Endodermal cell (in vitro differentiated cells): ENCODE data around the gene IHH. TPM values are rescaled to one million over a fixed set of nuclear protein-coding genes. Genes with fewer than 3 reads are reported as not detected.

Experiments used
- DNase-seq: peaks from one replicate; pipeline ENCODE4 v3.0.0-alpha.2; 2017
- H3K27ac ChIP-seq: 2 replicates; pipeline ENCODE4 v1.5.1; 2013; ENCODE audit warnings: mild to moderate bottlenecking, low read depth, low read length, moderate library complexity
- H3K27me3 ChIP-seq: 2 replicates; pipeline ENCODE4 v1.6.1; 2013; ENCODE audit warnings: mild to moderate bottlenecking, low read length, moderate library complexity; ENCODE audit not compliant: insufficient read depth, control insufficient read depth, poor library complexity, severe bottlenecking
- H3K36me3 ChIP-seq: 2 replicates; pipeline ENCODE4 v1.7.0; 2013; ENCODE audit warnings: mild to moderate bottlenecking, low read length, moderate library complexity; ENCODE audit not compliant: control insufficient read depth, insufficient read depth
- H3K4me1 ChIP-seq: one replicate; pipeline ENCODE4 v1.7.0; 2013; ENCODE audit warnings: low read length; ENCODE audit not compliant: control insufficient read depth, insufficient read depth
- H3K4me3 ChIP-seq: 2 replicates; pipeline ENCODE4 v1.5.1; 2013; ENCODE audit warnings: mild to moderate bottlenecking, low read length, moderate library complexity
- H3K9ac ChIP-seq: 2 replicates; pipeline ENCODE4 v1.6.1; 2013; ENCODE audit warnings: mild to moderate bottlenecking, low read length, moderate library complexity; ENCODE audit not compliant: poor library complexity, severe bottlenecking; ENCODE audit errors: extremely low read depth
- H3K9me3 ChIP-seq: 2 replicates; pipeline ENCODE4 v1.6.1; 2013; ENCODE audit warnings: mild to moderate bottlenecking, low read length, moderate library complexity; ENCODE audit not compliant: control insufficient read depth
- H3K27ac Mint-ChIP-seq: 2 replicates; pipeline ENCODE4 v1.8.0; 2020; ENCODE audit warnings: mixed read lengths
- H3K27me3 Mint-ChIP-seq: 2 replicates; pipeline ENCODE4 v1.8.0; 2021; ENCODE audit warnings: mild to moderate bottlenecking, mixed read lengths; ENCODE audit not compliant: insufficient read depth
- H3K36me3 Mint-ChIP-seq: 2 replicates; pipeline ENCODE4 v1.8.0; 2020; ENCODE audit warnings: low read depth, mixed read lengths
- H3K4me1 Mint-ChIP-seq: 2 replicates; pipeline ENCODE4 v1.8.0; 2020; ENCODE audit warnings: mixed read lengths
- H3K4me3 Mint-ChIP-seq: 2 replicates; pipeline ENCODE4 v1.8.0; 2020; ENCODE audit warnings: mild to moderate bottlenecking, moderate library complexity, mixed read lengths
- H3K9me3 Mint-ChIP-seq: 2 replicates; pipeline ENCODE4 v1.8.0; 2020; ENCODE audit warnings: mild to moderate bottlenecking, mixed read lengths
- CTCF ChIP-seq: fragments of 200-600 bp; sonication (generic); conservative IDR thresholded peaks from 2 replicates; pipeline ENCODE4 v1.5.0; 2021; ENCODE audit warnings: antibody characterized with exemption, mild to moderate bottlenecking
- WGBS, 2 experiments: methylation state at CpG; one replicate each; pipeline versions ENCODE4 v1.1.5 to v1.1.7; 2013; ENCODE audit warnings: missing lambda C conversion rate in 2 of 2, mixed read lengths in 1 of 2; ENCODE audit not compliant: insufficient coverage in 1 of 2, insufficient read length in 1 of 2; 5-methylcytosine and 5-hydroxymethylcytosine counted together
- total RNA-seq, 2 donors: library from RNA; stranded (reverse); fragmentation: NEBNext Ultra II Directional in 1 of 2; extraction: Animal tissue kit (Norgen Biotek cat#: 25700) in 1 of 2; gene quantifications; 2 replicates in 1 of 2; 3 replicates in 1 of 2; pipeline ENCODE4 v1.2.1, GENCODE V29; 2021

Gene IHH
- total RNA-seq, 2 donors from 2014 or later, result 2.1 to 10.3 TPM

- Histone ChIP-seq H3K9me3 (no peaks in the 10 kb centered on the region), H3K27me3 (peaks cover 82% of the 10 kb centered on the region), H3K36me3 (no peaks in the 10 kb centered on the region), H3K9ac (no peak overlapping the region), H3K4me1 (no peaks in the 10 kb centered on the region), H3K27ac (no peak overlapping the region), H3K4me3 (no peak overlapping the region)
- H3K27ac Mint-ChIP-seq, result no peak overlapping the region
- no peaks in the 10 kb centered on the region for H3K36me3 Mint-ChIP-seq
- H3K9me3 Mint-ChIP-seq, result no peaks in the 10 kb centered on the region
- H3K27me3 Mint-ChIP-seq, result peaks cover 82% of the 10 kb centered on the region
- H3K4me3 Mint-ChIP-seq, result no peak overlapping the region
- no peaks in the 10 kb centered on the region for H3K4me1 Mint-ChIP-seq
- no peak for TF ChIP-seq CTCF
- no peak for DNase-seq
- WGBS, 2 experiments, result 75 to 86% methylated on average over 1 to 6 of the region's 6 CpGs
These were observed 11.4 kb downstream of the IHH start for GRCh38 chr2:219049282-219049681.

DNA sequence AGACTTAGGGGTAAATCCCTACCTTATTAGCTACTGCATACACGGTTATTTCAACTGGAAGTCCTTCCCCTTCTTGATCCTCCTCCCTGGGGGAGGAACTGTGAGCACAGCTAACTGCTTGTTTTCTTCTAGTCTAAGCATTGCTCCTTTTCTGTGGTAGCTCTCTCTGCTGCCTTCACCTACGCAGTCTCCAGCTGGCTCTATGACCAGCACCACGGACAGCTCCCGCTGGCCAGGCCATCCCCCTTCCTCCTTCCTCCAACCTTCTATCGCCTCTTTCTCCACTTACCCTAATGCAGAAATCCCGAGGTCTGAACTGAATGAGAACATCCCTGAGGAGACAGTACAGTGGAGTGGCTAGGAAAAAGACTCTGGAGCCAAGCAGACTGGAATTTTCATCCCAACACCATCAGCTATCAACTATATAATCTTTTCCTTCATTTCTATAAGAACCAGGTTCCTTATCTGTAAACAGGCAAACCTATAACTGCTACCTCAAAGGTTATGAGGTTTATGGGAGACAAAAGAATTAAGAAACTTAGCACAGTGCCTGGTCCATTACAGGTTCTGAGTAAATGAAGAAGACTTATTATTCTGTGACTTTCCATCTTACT, 14.7 kb downstream of the IHH start:
- no peak overlapping the region for H3K27ac Mint-ChIP-seq
- Histone ChIP-seq H3K27ac (no peak overlapping the region), H3K36me3 (no peaks in the 10 kb centered on the region), H3K9ac (no peak overlapping the region), H3K27me3 (peaks cover 77% of the 10 kb centered on the region), H3K4me3 (no peak overlapping the region), H3K9me3 (no peaks in the 10 kb centered on the region), H3K4me1 (no peaks in the 10 kb centered on the region)
- H3K4me3 Mint-ChIP-seq, result no peak overlapping the region
- 8% methylated on average over 2 to 6 of the region's 6 CpGs for WGBS, 2 experiments
- H3K27me3 Mint-ChIP-seq, result peaks cover 80% of the 10 kb centered on the region
- no peak for TF ChIP-seq CTCF
- peaks cover 3% of the 10 kb centered on the region for H3K4me1 Mint-ChIP-seq
- no peaks in the 10 kb centered on the region for H3K36me3 Mint-ChIP-seq
- DNase-seq, result peak; percentile 91
- no peaks in the 10 kb centered on the region for H3K9me3 Mint-ChIP-seq

GRCh38 chr2:219042750-219043149, 18.0 kb downstream of the IHH start:
- Histone ChIP-seq H3K9ac (no peak overlapping the region), H3K9me3 (no peaks in the 10 kb centered on the region), H3K27ac (no peak overlapping the region), H3K27me3 (peaks cover 68% of the 10 kb centered on the region), H3K36me3 (no peaks in the 10 kb centered on the region), H3K4me1 (no peaks in the 10 kb centered on the region), H3K4me3 (no peak overlapping the region)
- H3K27me3 Mint-ChIP-seq, result peaks cover 69% of the 10 kb centered on the region
- no peak overlapping the region for H3K4me3 Mint-ChIP-seq
- H3K27ac Mint-ChIP-seq, result no peak overlapping the region
- TF ChIP-seq CTCF, result no peak
- no peaks in the 10 kb centered on the region for H3K9me3 Mint-ChIP-seq
- no peaks in the 10 kb centered on the region for H3K36me3 Mint-ChIP-seq
- DNase-seq, result no peak
- WGBS, 2 experiments, result 65 to 75% methylated on average over 2 of the region's 2 CpGs
- peaks cover 3% of the 10 kb centered on the region for H3K4me1 Mint-ChIP-seq
